ENCODE measurements around the gene ZFR2. TPM values are rescaled to one million over a fixed set of nuclear protein-coding genes. Genes with fewer than 3 reads are reported as not detected.
"Not testable (repeated sequence)": the region's sequence is repeated elsewhere in the genome, so short reads cannot be mapped to it uniquely, and the experiment has no call there.

Gene ZFR2
- polyA plus RNA-seq, 5 donors, result 0.22 to 0.43 (median 0.26) TPM

DNA sequence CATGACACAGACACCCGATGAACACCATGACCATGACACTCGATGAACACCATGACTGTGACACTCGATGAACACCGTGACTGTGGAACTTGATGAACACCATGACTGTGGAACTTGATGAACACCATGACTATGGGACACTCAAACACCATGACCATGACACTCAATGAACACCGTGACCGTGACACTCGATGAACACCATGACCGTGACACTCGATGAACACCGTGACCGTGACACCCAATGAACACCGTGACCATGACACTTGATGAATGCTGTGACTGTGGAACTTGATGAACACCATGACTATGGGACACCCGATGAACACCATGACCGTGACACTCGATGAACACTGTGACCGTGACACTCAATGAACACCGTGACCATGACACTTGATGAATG is 31.5 kb downstream of the ZFR2 start:
- no peak for DNase-seq

DNA sequence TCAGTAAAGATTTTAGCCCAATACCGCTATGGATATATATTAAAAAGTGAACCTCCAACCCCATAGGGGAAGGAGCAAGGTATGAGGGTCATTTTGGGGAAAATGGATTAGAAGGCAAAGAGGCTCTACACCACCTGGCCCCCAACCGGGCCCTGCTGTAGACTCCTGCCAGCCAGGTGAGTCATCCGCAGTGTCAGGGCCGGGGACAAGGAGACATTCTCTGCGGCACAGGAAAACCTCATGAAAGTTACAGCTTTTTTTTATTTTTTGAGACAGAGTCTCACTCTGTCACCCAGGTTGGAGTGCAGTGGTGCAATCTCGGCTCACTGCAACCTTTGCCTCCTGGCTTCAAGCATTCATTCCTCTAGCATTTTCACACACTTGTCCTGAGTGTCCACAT is 32.0 kb downstream of the ZFR2 start:
- no peak for DNase-seq

DNA sequence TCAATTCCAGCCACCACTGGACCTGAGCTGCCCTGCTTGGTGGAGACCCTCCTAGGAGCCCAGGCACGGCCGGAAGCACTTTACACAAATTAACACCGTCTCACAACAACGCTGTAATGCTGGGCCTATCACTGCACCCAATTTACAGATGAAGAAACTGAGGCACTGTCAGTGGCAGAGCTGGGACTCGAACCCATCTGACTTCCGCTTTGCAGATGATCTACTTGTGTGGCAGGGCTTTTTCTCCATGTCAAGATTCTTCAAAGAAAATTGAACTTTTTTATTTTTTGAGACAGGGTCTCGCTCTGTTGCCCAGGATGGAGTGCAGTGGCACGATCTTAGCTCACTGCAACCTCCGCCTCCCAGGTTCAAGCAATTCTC is 33.8 kb downstream of the ZFR2 start:
- DNase-seq, result no peak

DNA sequence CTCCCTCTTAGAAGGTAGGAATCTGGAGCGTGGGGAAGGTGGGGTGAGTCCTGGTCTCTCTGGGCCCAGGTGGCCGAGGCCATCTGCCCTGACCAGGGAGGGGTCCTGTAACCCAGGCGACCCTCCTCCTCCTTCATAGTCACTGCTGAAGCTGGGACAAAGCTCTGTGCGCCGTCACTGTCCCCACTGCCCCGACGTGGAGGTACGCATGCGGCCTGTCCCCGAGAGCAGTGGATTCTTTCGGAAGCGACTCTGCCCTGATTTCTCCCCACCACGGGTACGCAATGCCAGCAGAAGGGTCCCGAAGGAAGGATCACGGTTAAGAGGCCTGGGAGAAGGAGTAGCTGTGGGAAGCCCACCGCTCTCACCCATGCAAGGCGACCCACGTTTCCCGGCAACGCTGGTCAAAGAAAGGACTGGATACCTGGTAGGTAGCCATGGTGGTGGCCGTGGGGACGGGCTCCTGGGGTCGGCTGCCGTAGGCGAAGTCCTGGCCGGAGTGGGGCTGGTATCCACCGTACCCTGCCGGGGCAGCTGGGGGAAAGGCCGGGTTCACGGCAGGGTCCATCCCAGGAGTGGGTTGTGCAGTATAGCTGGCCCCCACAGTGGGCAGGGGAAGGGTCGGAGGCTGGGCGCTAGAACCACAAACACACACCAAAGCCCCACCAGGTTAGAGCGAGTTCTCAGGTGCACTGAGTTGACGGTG is 34.3 kb downstream of the ZFR2 start:
- DNase-seq, result no peak

DNA sequence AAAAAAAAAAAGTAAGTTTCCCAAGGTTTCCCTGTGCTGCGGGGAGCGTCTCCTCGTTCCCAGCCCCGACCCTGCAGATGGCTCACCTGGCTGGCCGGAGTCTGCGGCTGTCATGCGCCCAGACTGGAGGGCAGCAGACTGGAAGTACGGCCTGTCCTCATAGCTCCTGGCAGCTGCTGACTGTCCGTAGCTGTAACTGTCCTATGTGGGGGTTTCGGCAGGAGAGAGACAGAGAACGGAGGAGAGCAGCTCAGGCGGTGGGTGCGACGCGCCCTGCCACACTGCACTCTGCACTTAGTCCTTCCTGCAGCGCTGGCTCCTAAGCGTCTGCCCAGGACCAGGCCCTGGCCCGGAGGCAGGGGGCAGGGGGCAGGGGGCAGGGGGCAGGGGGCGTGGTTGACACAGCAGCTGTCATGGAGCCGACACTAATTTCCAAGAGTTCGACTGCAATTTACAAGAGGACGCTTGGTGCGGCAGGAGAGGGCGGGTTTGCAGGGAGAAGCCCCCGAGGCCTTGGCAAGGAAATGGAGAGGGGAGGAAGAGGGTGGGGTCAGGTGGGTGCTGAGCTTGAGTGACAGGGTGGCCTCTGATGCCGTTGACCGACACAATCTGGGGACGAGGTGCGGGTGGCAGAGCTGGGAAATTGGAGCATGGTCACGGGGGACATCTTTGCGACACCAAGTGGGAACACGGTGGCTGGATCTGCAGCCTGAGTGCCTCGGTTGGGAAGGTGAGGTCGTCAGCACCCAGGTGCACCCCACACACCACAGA is 35.1 kb downstream of the ZFR2 start:
- no peak for DNase-seq

DNA sequence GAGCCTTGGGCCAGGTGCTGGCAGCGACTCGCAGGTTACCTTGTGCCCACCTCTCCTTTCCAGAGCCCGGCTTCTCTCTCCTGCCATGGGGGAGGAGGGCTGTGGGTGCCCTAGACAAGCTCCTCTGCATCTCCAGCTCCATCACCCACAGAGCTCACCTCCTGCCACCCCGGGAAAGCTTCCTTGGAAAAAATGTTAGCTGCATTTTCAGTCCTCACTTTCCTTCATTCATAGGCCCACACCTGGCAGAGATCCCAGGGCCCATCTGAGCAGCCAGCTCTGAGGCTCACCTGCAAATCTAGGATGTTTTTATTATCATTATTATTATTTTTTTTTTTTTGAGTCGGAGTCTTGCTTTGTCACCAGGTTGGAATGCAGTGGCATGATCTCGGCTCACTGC is 36.8 kb downstream of the ZFR2 start:
- no peak for DNase-seq

DNA sequence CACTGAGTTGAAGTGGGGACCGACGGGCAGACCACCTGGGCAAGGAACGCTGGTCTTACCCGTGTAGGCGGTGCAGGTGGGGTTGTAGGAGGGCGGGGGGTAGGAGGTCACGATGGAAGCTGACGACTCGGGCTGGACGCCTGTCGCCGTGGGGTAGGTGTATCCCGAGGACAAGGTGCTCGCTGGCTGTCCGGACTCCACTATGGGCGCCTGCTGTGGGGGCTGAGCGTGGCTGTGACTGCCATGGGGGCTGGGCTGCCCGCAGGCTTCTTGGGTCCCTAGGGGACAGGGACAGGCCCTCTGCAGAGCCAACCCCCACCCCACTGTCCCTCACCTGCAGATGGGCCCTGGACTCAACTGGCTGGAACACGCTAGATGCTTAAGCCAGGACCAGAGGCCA is 37.2 kb downstream of the ZFR2 start:
- no peak for DNase-seq

DNA sequence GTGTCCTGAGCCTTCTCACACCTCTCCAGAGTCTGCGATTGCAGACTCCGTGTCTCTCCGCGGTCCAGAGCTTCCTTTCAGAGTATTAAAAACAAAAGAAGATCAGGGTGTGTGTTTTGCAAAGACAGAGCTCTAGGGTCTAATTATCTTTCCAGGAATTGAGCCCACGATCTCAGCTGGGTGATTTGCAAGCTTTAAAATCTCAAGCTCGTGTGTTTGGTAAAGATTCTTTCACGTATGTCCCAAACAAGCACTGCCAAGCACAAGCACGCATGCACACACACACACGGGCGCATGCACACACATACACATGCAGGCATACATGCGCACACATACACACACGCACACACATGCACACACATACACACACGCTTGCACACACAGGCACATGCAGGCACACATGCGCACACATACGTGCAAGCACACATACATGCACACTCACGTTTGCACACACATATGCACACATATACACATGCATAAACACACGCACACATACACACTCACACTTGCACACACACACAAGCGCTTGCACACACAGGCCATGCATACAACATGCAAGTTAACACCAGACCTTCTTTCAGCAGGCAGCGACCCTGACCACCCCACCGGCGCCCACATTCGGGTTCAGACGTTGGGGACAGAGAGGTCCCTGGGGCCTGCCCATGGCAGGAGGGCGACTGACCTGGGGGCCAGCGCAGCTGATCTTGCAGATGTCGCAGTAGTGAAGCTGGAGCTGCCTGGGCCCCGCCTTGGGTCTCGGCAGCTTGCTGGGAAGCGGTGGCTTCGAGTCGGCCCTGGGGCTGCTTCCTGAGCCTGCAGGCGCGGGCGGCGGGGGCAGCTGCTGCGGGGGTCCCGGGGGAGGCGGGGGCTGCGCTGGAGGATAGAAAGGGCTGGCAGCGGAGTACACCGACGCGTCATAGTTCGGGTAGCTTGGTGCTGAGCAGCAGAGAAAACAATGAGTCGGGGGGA is 37.9 kb downstream of the ZFR2 start:
- DNase-seq, result no peak

DNA sequence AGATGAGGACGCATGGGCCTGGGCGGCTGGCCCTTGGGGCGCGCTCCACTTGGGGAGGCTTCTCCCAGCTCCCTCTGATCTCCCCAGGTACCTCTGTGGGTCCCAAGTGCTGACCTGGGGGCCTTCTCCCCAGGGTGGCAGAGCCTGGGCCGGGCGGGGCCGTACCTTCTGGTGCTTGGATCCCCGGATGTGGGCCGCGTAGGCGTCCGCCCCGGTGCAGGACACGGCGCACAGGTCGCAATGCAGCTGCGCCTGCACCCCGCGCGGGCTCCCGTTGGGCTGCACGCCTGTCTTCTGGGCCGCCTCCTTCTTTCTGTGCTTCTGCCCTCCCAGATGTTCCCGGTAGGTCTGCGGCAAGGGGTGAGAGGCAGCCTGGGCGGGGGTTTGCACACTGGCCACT is 41.5 kb downstream of the ZFR2 start:
- no peak for DNase-seq

DNA sequence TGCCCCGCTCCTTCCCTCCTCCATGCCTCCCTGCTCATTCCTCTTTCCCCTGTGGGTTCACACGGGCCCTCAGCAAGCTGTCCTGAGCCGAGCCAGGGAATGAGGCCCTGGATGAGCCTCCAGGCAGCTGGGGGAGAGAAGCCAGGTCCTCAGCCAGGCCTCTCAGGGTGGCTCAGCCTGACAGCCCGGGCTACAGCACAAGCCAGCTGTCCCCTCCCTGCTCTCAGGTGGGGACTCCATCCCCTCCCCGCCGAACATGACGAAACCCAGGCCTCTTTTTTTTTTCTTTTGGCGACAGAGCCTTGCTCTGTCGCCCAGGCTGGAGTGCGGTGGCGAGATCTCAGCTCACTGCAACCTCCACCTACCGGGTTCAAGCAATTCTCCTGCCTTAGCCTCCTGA is 42.7 kb downstream of the ZFR2 start:
- no peak for DNase-seq

DNA sequence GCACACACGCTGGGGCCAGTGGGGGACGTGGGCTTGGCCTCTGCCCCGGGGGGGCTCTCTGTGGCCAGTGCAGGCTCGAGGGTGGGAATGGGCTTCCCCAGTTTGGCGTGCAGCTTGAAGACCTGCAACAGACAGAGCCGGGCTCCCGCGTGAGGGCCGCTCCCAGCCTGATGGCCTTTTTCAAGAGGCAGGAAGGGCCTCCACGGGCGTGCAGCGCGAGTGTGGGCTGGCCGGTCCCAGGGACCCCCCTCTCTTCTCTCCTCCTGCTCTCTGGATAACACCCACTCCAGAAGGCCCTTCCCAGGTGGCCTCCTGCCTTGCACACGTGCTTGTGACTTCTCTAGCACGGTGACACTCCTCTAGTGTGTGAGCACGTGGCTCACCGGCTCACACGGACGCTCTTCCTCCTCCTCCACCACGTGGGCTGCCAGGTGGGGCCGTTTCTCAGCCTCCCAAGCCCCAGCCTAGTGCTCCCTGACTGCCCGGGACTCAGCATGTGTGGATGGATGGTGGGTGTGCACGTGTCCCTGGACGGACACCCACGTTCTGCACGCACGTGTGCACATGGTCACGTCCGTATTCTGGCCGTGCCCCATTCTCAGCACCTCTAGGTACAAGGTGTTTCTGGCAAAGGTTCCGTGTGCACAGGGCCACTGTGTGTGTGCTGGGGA is 43.4 kb downstream of the ZFR2 start:
- no peak for DNase-seq

DNA sequence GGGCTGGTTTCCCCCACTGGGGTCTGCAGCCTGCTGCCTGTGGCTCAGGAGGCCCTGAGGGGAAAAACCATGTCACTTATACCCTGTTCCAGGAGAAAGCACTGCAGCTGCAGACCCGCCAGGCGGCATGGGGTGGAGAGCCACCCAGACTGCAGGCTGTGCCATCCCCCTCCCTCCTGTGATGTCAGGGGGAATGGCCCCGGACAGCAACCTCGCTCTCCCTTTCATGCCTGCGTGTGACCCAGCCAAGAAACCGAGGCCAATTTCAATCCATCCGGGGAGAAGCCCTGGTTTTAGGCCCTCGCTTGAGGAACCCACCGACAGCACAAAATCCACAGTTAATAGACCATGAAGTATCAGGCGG is 45.5 kb downstream of the ZFR2 start:
- no peak for DNase-seq

DNA sequence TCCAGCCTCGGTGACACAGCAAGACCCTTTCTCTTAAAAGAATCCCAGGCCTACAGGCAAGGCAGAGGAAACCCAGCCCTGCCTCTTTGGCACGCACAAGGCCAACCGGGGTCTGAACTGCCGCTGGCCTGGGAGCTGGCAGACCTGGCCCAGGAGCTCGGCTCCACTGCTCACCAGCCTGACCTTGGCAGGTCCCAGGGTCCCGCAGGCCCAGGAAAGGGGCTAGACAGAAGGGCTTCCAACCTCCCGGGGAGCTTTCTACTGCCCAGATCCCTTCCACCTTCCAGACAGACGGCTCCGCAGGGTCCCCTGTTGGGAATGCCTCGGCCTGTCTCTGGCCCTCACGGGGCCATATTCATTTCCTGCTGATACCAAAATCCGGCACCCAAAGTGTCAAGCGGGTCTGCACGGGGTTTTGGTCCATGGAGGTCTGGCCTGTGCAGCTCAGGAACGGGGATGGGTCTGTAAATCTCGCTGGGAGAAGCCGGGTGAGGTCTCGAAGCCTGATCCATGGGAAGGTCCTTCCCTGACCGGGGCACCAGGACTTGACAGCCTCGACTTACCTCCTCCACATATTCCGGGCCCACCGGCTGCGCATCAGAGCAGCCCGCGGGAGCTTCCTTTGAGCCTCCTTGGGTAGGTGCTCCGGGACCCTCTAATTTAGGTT is 46.0 kb downstream of the ZFR2 start:
- no peak for DNase-seq

DNA sequence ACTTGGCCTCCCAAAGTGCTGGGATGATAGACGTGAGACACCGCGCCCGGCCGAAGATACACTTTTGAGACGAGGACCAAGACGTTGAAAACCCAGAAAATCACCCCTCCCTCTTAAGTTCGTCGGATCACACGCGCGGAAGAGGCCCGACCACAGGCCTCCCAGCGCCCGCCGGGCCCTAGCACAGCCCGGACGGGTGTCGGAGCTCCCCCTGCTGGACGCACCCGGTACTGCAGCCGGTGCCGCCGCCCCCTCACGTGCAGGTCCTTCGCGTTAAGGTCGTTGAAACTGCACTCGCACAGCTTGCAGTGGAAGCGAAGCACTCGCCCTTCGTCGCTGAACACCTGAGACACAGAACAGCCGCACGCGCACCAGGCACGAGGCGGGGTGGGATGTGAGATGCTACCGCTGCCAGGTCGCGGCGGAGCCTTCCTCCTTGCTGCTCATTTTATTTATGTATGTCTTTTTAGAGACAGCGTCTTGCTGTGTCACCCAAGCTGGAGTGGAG is 46.9 kb downstream of the ZFR2 start:
- DNase-seq, result peak; percentile 16

DNA sequence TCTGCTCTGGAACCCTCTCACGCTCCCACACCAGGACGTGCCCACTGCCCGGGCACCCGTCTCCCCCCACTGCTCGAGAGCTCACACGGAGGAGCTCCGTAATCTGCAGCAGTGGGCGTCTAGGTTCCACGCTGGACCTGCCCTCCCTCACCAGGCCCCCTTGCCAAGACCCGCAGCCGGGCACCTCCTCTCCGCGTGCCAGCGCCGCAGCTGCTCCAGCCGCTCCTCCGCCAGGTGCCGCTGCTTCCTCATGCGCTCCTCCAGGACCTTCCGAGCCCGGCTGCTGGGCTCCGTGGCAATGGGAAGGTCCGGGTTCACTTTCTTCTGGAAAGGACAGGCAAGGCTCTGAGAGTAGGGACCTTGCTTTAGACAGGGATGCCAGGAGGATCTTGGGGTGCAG is 47.7 kb downstream of the ZFR2 start:
- no peak for DNase-seq

DNA sequence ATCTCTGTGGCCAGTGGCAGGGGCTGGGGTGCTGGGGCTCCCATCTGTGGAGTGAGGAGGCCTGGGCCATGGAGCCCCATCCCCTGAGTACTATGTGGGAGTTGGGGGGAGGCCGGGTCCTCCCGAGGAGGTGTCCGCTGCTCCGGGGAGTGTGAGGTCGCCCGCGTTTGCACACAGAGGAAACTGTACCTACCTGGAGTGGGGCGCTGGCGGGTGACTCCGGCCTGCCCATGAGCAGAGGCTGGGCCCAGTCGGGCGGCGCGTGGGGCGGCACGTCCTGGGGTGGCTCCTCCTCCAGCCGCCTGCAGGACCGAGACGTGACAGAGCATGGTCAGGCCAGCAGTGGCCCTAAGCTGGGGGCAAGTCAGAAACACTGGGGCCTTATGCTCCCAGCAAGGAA is 48.8 kb downstream of the ZFR2 start:
- DNase-seq, result no peak

DNA sequence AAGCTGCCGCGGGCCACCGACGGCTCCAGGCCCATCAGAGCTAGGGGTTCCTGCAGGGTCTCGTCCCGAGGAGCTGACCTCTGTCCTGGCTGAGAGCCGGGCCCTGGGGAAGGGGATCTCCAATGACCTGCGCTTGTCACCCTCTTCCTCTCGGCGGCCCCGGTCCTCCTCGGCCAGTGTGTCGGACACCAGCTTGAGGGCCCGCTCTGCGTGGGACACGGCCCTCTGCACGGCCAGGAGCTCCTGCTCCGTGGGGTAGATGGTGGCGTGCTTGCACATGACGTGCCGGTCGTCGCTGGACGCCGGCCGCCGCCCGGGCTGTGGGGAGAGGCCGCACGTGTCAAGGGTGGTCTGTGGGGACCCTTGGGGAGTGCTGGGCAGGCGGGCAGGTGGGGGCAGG is 49.9 kb downstream of the ZFR2 start:
- DNase-seq, result no peak

DNA sequence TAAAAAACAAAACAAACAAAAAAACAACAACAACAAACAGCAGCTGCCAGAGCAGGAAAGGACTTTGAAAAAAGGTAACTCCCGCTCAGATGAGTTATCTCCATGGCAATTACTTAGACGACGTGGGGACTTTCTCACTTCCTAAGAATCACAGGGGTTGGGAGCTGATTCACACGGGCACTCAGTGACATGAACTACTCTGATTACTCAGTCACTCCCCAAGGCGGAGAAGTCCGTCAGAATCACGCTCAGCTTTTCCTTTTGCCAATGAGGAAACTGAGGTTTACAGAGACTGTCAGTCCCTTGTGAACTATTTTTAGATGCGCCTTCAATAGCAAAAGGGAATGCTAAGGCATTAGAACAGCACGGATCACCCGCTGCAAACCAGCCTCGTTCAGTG is 50.4 kb downstream of the ZFR2 start:
- DNase-seq, result peak in 1 of 2 donors; percentile 2

DNA sequence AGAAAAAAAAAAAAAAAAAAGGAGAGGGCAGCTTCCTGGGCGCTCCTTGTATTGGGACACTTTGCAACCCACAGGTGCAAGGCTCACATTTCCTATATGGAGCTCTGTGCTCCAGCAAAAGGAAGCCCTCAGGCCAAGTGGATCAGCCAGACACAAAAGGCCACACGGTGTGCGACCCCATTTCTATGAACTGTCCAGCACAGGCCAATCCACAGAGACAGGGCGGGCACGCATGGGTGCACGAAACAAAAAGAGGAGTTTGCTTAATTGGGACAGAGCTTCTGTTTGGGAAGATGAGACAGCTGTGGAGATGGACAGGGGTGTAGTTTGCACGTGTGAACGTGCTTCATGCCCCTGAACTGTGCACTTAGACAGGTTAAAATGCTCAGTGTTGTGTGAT is 51.1 kb downstream of the ZFR2 start:
- DNase-seq, result no peak

DNA sequence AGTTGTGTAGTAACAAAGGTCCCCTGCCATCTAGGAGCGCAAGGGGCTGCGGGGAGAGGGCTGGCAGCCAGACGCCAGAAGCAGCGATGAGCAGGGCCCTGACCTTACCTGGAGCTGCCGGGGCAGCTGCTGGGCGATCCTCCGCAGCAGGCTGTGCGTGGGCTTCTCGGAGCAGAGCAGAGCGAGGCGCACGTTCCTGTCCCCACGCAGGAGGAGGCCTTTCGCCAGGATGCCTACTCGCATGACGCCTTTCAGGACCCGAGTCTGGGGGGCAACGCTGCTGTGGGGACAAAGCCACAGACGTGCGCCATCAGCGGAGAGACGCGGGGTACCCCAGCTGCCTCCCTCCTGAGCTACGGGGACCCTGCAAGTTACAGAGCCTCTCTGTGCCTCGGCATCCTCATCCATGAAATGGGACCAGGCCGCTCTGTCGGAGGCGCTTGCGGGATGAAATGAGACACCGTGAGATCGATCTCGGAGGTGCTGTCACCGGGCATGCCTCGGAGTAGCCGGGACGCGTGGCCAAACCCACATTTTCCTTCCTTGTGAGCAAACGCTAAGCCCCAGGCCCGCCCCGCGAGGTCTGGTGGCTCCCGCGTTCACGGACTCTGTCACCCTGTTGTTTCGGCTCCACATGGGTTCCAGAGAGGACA is 52.1 kb downstream of the ZFR2 start:
- no peak for DNase-seq

DNA sequence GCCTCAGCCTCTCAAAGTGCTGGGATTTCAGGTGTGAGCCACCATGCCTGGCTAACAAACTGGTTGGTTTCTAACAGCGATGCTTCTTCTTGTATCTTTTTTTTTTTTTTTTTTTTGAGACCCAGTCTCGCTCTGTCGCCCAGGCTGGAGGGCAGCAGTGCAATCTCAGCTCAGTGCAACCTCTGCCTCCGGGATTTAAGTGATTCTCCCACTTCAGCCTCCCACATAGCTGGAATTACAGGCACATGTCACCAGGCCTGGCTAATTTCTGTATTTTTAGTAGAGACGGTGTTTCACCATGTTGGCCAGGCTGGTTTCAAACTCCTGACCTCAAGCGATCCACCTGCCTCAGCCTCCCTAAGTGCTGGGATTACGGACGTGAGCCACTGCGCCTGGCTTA is 52.7 kb downstream of the ZFR2 start:
- not testable (repeated sequence) for DNase-seq
